Esophagus (tissue), 2 donors: Measurements from ENCODE around the gene PLA2G6. TPM values are rescaled to one million over a fixed set of nuclear protein-coding genes. Genes with fewer than 3 reads are reported as not detected.

Source experiments
- H3K27ac ChIP-seq, 2 donors: one replicate each; pipeline ENCODE4 v1.5.1; 2013; ENCODE audit warnings: low read depth in 2 of 2, mild to moderate bottlenecking in 2 of 2, inconsistent platforms in 1 of 2, low read length in 1 of 2, moderate library complexity in 1 of 2
- H3K27me3 ChIP-seq, 2 donors: one replicate each; pipeline ENCODE4 v1.6.1; 2013; ENCODE audit warnings: low read length in 2 of 2, control low read depth in 1 of 2, mild to moderate bottlenecking in 1 of 2; ENCODE audit not compliant: insufficient read depth in 2 of 2, control insufficient read depth in 1 of 2
- H3K36me3 ChIP-seq, 2 donors: one replicate each; pipeline ENCODE4 v1.6.1; 2013; ENCODE audit warnings: low read length in 1 of 2; ENCODE audit not compliant: control insufficient read depth in 2 of 2, insufficient read depth in 2 of 2
- H3K4me1 ChIP-seq, 2 donors: one replicate each; pipeline ENCODE4 v1.6.1; 2013; ENCODE audit warnings: low read length in 1 of 2; ENCODE audit not compliant: control insufficient read depth in 2 of 2, insufficient read depth in 2 of 2
- H3K4me3 ChIP-seq, 2 donors: one replicate each; pipeline ENCODE4 v1.5.1; 2013; ENCODE audit warnings: low read length in 2 of 2, mild to moderate bottlenecking in 2 of 2, low read depth in 1 of 2, moderate library complexity in 1 of 2
- H3K9me3 ChIP-seq, 2 donors: one replicate each; pipeline ENCODE4 v1.6.1; 2013; ENCODE audit warnings: mild to moderate bottlenecking in 2 of 2, low read depth in 1 of 2, low read length in 1 of 2, moderate library complexity in 1 of 2; ENCODE audit not compliant: control insufficient read depth in 2 of 2, insufficient read depth in 1 of 2
- WGBS, 2 donors: extraction: QIAGEN DNeasy Blood & Tissue Kit; methylation state at CpG; one replicate each; pipeline ENCODE4 v1.1.7; 2013; 5-methylcytosine and 5-hydroxymethylcytosine counted together
- polyA plus RNA-seq, 2 donors: library from polyadenylated mRNA; stranded (reverse); fragments of 200-250 nt; gene quantifications; one replicate each; pipeline ENCODE4 v1.2.3, GENCODE V29; 2013
- donor health status: healthy with polysubstance abuse.
- donor health status: Bipolar disorder and iron deficiency.

Gene PLA2G6
- polyA plus RNA-seq, 2 donors, result 14.5 to 36.3 TPM

- Histone ChIP-seq H3K27ac (peak within 1 kb of the TSS; percentile 38 to 63), H3K4me3 (no peak within 1 kb of the TSS), H3K9me3 (no peaks in the 10 kb centered on the region), H3K27me3 (no peaks in the 10 kb centered on the region), H3K4me1 (peaks cover 6 to 10% of the 10 kb centered on the region in 2 donors), H3K36me3 (no peaks in the 10 kb centered on the region)
- 62 to 73% methylated on average over 19 of the region's 19 CpGs for WGBS, 2 donors
Measured at GRCh38 chr22:38110008-38110862, 71.4 kb downstream of the PLA2G6 start, which contains the start of gene BAIAP2L2. TSS of gene BAIAP2L2 (minus strand) at chr22:38110684. CDS start at chr22:38110525, 159 bp downstream.

- 89 to 91% methylated on average over 20 to 22 of the region's 22 CpGs for WGBS, 2 donors
- Histone ChIP-seq H3K36me3 (no peaks in the 10 kb centered on the region), H3K9me3 (no peaks in the 10 kb centered on the region), H3K27ac (no peak overlapping the region), H3K27me3 (no peaks in the 10 kb centered on the region), H3K4me3 (no peak overlapping the region), H3K4me1 (peaks cover 6 to 10% of the 10 kb centered on the region in 2 donors)
Measured at GRCh38 chr22:38109371-38110001, 72.1 kb downstream of the PLA2G6 start.

DNA sequence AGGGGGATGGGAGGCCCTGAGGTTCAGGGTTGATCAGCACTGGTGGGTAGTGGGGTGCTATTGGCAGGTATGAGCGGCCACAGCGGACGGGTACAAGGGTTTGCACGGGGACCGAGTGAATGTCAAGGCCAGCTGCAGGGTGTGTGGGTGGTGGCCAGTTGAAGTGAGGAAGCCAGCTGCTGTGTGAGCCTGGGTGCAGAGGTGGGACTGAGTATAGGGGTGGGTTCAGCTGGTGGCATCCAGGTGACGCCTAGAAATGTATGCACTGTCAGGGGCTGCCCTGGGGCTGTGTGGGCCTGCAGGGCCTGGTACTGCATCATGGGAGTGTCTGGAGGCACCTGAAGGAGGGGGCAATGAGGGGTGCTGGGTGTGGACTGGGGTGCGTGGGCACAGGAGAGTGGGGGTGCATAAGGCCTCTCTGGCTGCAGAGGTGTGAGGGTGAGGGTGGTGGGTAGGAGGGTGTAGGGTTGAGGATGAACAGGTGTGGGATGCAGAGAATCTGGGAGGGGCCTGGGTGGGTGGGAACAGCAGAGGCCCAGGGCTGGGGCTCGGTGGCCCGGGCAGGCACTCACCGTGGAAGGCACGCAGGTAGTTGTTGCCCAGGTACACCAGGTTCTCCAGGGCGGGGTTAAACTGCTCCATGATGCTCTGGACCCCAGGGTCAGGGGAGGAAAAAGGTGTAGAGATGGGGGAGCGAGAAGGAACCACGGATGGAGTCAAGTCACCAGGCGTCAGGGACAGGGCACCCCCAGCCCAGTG, 72.9 kb downstream of the PLA2G6 start:
- Histone ChIP-seq H3K36me3 (no peaks in the 10 kb centered on the region), H3K4me3 (no peak overlapping the region), H3K27me3 (no peaks in the 10 kb centered on the region), H3K4me1 (peaks cover 6 to 10% of the 10 kb centered on the region in 2 donors), H3K27ac (no peak overlapping the region), H3K9me3 (no peaks in the 10 kb centered on the region)
- 77 to 87% methylated on average over 15 of the region's 15 CpGs for WGBS, 2 donors

GRCh38 chr22:38107692-38108515, 73.7 kb downstream of the PLA2G6 start:
- H3K27ac ChIP-seq, result no peak overlapping the region
- H3K27me3 ChIP-seq, result no peaks in the 10 kb centered on the region
- peaks cover 6 to 10% of the 10 kb centered on the region in 2 donors for H3K4me1 ChIP-seq
- no peaks in the 10 kb centered on the region for H3K9me3 ChIP-seq
- WGBS, 2 donors, result 56% methylated on average over 17 of the region's 17 CpGs
- H3K4me3 ChIP-seq, result no peak overlapping the region
- H3K36me3 ChIP-seq, result no peaks in the 10 kb centered on the region

- Histone ChIP-seq H3K4me3 (no peak overlapping the region), H3K27me3 (no peaks in the 10 kb centered on the region), H3K9me3 (no peaks in the 10 kb centered on the region), H3K36me3 (no peaks in the 10 kb centered on the region), H3K27ac (no peak overlapping the region), H3K4me1 (peaks cover 6 to 10% of the 10 kb centered on the region in 2 donors)
- WGBS, 2 donors, result 75 to 78% methylated on average over 17 of the region's 17 CpGs
Measured at GRCh38 chr22:38106814-38107578, 74.6 kb downstream of the PLA2G6 start.

DNA sequence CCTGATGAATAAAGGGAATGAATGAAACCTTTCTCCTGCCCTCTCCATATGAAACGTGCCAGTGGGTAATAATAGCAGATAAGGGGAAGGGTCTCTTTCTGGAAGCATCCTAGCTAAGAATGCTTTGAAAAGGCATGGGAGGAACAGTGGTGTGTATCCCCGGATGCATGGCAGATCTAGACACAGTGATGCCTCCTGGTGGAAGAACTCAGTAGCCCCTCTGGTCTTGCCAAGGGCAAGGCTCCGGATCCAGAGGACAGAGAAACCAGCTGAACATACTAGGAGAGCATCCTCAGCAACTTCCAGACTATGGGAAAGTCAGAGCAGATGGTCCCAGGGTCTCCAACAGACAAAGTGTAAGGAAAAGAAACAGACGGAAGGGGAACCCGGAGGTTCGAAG, 77.5 kb downstream of the PLA2G6 start:
- no peaks in the 10 kb centered on the region for H3K27me3 ChIP-seq
- no peaks in the 10 kb centered on the region for H3K4me1 ChIP-seq
- no peaks in the 10 kb centered on the region for H3K36me3 ChIP-seq
- no peaks in the 10 kb centered on the region for H3K9me3 ChIP-seq
- no peak overlapping the region for H3K27ac ChIP-seq
- 78 to 82% methylated on average over 6 of the region's 6 CpGs for WGBS, 2 donors
- no peak overlapping the region for H3K4me3 ChIP-seq

DNA sequence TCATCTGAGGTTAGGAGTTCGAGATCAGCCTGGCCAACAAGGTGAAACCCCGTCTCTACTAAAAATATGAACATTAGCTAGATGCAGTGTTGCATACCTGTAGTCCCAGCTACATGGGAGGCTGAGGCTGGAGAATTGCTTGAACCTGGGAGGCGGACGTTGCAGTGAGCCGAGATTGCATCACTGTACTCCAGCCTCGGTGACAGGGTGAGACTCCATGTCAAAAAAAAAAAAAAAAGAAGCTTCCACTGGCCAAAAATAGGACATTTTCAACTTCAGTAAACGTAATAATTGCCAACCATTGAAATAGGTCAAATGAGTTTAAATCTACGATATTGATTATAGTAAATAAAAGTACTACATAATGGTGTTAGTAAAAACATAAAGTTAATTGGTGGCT, 78.0 kb downstream of the PLA2G6 start:
- Histone ChIP-seq H3K4me1 (no peaks in the 10 kb centered on the region), H3K27me3 (no peaks in the 10 kb centered on the region), H3K27ac (no peak overlapping the region), H3K9me3 (no peaks in the 10 kb centered on the region), H3K4me3 (no peak overlapping the region), H3K36me3 (no peaks in the 10 kb centered on the region)
- WGBS, 2 donors, result 72 to 76% methylated on average over 8 of the region's 8 CpGs

DNA sequence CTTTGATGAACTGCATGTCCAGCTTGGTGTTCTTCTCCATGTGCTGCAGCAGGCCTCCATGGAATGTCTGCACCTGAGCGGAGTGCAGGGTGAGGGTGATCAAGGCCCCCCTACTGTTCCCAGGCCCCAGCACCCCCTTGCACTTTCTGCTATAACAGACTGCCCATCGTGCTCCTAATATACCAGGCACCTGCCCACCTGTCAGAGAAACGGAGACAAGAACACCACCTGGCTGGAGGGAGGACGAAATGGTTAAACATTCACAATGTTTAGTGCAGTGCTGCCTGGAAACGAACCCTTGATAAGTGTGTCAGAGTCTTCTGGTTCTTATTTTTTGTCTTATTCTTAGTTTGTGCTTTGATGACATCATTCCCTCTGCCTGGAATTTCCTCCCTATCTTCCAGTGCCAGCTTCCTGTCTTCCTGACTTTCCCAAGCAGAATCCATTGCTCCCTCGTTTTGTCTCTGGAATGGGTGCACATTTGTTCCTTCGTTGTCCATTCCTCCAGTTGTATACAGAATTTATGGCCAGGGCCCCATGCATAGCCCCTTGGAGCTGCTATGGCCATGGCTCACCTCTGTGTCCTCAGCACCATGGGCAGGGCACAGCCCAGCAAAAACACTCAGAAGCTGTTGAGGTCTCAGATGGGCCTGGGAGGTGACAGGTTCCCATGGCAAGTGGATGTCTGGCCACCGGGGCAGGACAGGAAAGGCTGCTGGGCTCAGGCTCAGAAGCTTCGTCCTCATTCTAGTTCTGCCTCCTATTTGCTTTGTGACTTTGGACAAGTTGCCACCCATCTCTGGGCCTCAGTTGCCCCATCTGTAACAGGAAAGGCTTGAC, 83.0 kb downstream of the PLA2G6 start:
- Histone ChIP-seq H3K36me3 (no peaks in the 10 kb centered on the region), H3K27ac (no peak overlapping the region), H3K4me3 (no peak overlapping the region), H3K27me3 (no peaks in the 10 kb centered on the region), H3K9me3 (no peaks in the 10 kb centered on the region), H3K4me1 (no peaks in the 10 kb centered on the region)
- 66 to 68% methylated on average over 9 of the region's 9 CpGs for WGBS, 2 donors
